Endothelial cell of umbilical vein (primary cell): ENCODE data around the gene MDFIC. TPM values are rescaled to one million over a fixed set of nuclear protein-coding genes. Genes with fewer than 3 reads are reported as not detected.

Source experiments
- BruUV-seq: library from RNA; stranded (reverse); fragments of 400-500 nt; replicated peaks from 2 replicates; lab custom pipeline; 2021; lab: Mats Ljungman, UMichigan
- CTCF ChIA-PET: fragments of 300-600, 350-600 bp; sonication (Branson Sonifier 250); formaldehyde crosslinking; loops from one replicate; lab custom pipeline; 2021; ENCODE audit warnings: antibody characterized with exemption, inconsistent platforms; lab: Charles Lee
- POLR2A ChIA-PET: fragments of 300-600, 350-600 bp; sonication (Branson Sonifier 250); formaldehyde crosslinking; loops from one replicate; lab custom pipeline; 2021; ENCODE audit warnings: antibody characterized with exemption, inconsistent platforms; lab: Charles Lee
- DNase-seq: peaks from one replicate; pipeline ENCODE4 v3.0.0-alpha.2; 2011; ENCODE audit warnings: low read depth, low spot score
- FAIRE-seq: peaks from 2 replicates; lab custom pipeline; 2011; peaks lifted over from hg19 to GRCh38; lab: Jason Lieb, UNC
- H2AFZ ChIP-seq: 2 replicates; pipeline ENCODE4 v1.6.0; 2012; ENCODE audit warnings: low read depth, low read length, control low read depth, inconsistent platforms
- H3K27ac ChIP-seq: 2 replicates; pipeline ENCODE4 v1.5.1; 2011; ENCODE audit warnings: low read depth, mild to moderate bottlenecking, control low read depth, low read length, moderate library complexity; ENCODE audit not compliant: insufficient read depth
- H3K27me3 ChIP-seq, 2 experiments: 2 replicates each; pipeline versions ENCODE4 v1.6.0 to v1.6.1; 2011; ENCODE audit warnings: low read length in 2 of 2, mixed read lengths in 1 of 2; ENCODE audit not compliant: control insufficient read depth in 2 of 2, insufficient read depth in 2 of 2
- H3K36me3 ChIP-seq, 2 experiments: 2 replicates in 1 of 2; 3 replicates in 1 of 2; pipeline ENCODE4 v1.5.1; 2011; ENCODE audit warnings: low read length in 2 of 2, mild to moderate bottlenecking in 1 of 2, moderate library complexity in 1 of 2; ENCODE audit not compliant: control insufficient read depth in 2 of 2, insufficient read depth in 2 of 2; ENCODE audit errors: extremely low read depth in 1 of 2
- H3K4me1 ChIP-seq: 3 replicates; pipeline ENCODE4 v1.5.1; 2011; ENCODE audit warnings: mild to moderate bottlenecking, low read length; ENCODE audit not compliant: control insufficient read depth, insufficient read depth; ENCODE audit errors: extremely low read depth
- H3K4me2 ChIP-seq: 2 replicates; pipeline ENCODE4 v1.6.1; 2011; ENCODE audit warnings: low read length, control low read depth, mixed read lengths; ENCODE audit not compliant: insufficient read depth
- H3K4me3 ChIP-seq, 3 experiments: fragments of 200-600 bp in 1 of 3; sonication (generic), shearing (Covaris generic) in 1 of 3; replicated peaks in 1 of 3; 2 replicates each; pipeline ENCODE4 v1.5.1; 2011 to 2016; ENCODE audit warnings: control low read depth in 3 of 3, low read length in 3 of 3, mild to moderate bottlenecking in 2 of 3, inconsistent platforms in 1 of 3, low read depth in 1 of 3, moderate library complexity in 1 of 3; ENCODE audit not compliant: insufficient read depth in 1 of 3
- H3K79me2 ChIP-seq: 2 replicates; pipeline ENCODE4 v1.6.0; 2012; ENCODE audit warnings: low read length, inconsistent platforms; ENCODE audit not compliant: control insufficient read depth, insufficient read depth
- H3K9ac ChIP-seq: replicated peaks from 2 replicates; pipeline ENCODE3; 2011; ENCODE audit warnings: low read length, control low read depth; ENCODE audit not compliant: insufficient read depth; ENCODE audit errors: extremely low read depth
- H3K9me1 ChIP-seq: replicated peaks from 3 replicates; pipeline ENCODE4 v1.6.0; 2011; ENCODE audit warnings: mild to moderate bottlenecking, low read length; ENCODE audit not compliant: control insufficient read depth, insufficient read depth; ENCODE audit errors: extremely low read depth
- H3K9me3 ChIP-seq: replicated peaks from 2 replicates; pipeline ENCODE4 v1.5.1; 2012; ENCODE audit warnings: low read length, inconsistent platforms; ENCODE audit not compliant: control insufficient read depth, insufficient read depth
- H4K20me1 ChIP-seq: replicated peaks from 2 replicates; pipeline ENCODE3; 2011; ENCODE audit warnings: mild to moderate bottlenecking, low read length; ENCODE audit not compliant: control insufficient read depth, insufficient read depth; ENCODE audit errors: extremely low read depth
- EZH2 ChIP-seq: IDR thresholded peaks from 2 replicates; pipeline ENCODE4 v1.6.1; 2012; ENCODE audit warnings: borderline replicate concordance, low read depth, mild to moderate bottlenecking, moderate library complexity, low read length, inconsistent platforms; ENCODE audit not compliant: severe bottlenecking
- FOS ChIP-seq: IDR thresholded peaks from 2 replicates; pipeline ENCODE4 v1.6.1; 2011; ENCODE audit warnings: mild to moderate bottlenecking, low read length, moderate library complexity, borderline replicate concordance; ENCODE audit not compliant: insufficient read depth
- GATA2 ChIP-seq: IDR thresholded peaks from 2 replicates; pipeline ENCODE4 v1.7.0; 2011; ENCODE audit warnings: low read depth, mild to moderate bottlenecking, moderate library complexity, mixed read lengths, low read length; ENCODE audit not compliant: insufficient read length, insufficient read depth
- JUN ChIP-seq: IDR thresholded peaks from 2 replicates; pipeline ENCODE4 v1.6.1; 2011; ENCODE audit warnings: borderline replicate concordance, low read depth; ENCODE audit not compliant: insufficient read length, insufficient read depth
- MYC ChIP-seq: IDR thresholded peaks from one replicate; pipeline ENCODE4 v1.6.1; 2011; ENCODE audit warnings: mild to moderate bottlenecking, low read depth, low read length
- POLR2A ChIP-seq: IDR thresholded peaks from 2 replicates; pipeline ENCODE4 v1.6.1; 2012; ENCODE audit warnings: low read depth, mild to moderate bottlenecking, control low read depth, low read length
- POLR2AphosphoS5 ChIP-seq: IDR thresholded peaks from 2 replicates; pipeline ENCODE4 v1.6.1; 2012; ENCODE audit warnings: low read depth, mild to moderate bottlenecking, control low read depth, low read length, moderate library complexity; ENCODE audit not compliant: insufficient read depth
- dilution Hi-C: fragments of 300-500 bp; cut with MboI; formaldehyde crosslinking; loops from one replicate; pipeline ENCODE4 v1.15.0; 2019; ENCODE audit warnings: low sequenced_read_pairs; ENCODE audit not compliant: extremely low pct_ligation_motif_present
- intact Hi-C: fragments of 100-400 bp; cut with micrococcal nuclease; formaldehyde crosslinking; loops from one replicate; pipeline ENCODE4 v1.10.0; 2022
- polyA plus RNA-seq, 4 experiments: library from polyadenylated mRNA; depleted of rRNA in 3 of 4; stranded (reverse) in 3 of 4; unstranded in 1 of 4; fragments of >200 nt; gene quantifications; 2 replicates each; pipeline versions ENCODE4 v1.2.1 to v1.2.3, GENCODE V29; 2011 to 2012; ENCODE audit warnings: missing spikeins in 1 of 4
- total RNA-seq: library from RNA; stranded (reverse); gene quantifications from 2 replicates; pipeline ENCODE4 v1.2.3, GENCODE V29; 2021
- TF ChIP-seq, protein P1 (sequence below), 2 donors: IDR thresholded peaks; 1 replicate in 1 of 2; 2 replicates in 1 of 2; pipeline ENCODE4 v1.5.1; 2011; ENCODE audit warnings: low read length in 2 of 2, mild to moderate bottlenecking in 2 of 2, moderate library complexity in 2 of 2, control low read depth in 1 of 2, inconsistent platforms in 1 of 2, low read depth in 1 of 2; ENCODE audit not compliant: insufficient read depth in 1 of 2; ENCODE audit errors: extremely low read depth in 1 of 2
- TF ChIP-seq, protein P2 (sequence below): IDR thresholded peaks from 2 replicates; pipeline ENCODE4 v1.6.1; 2011; ENCODE audit not compliant: insufficient read depth, insufficient read length

Gene MDFIC
- total and polyA plus RNA-seq, 2 donors (not counting 3 experiments of a cell fraction or from before 2014, with no cell fraction given): 6.5 to 14.2 TPM

DNA sequence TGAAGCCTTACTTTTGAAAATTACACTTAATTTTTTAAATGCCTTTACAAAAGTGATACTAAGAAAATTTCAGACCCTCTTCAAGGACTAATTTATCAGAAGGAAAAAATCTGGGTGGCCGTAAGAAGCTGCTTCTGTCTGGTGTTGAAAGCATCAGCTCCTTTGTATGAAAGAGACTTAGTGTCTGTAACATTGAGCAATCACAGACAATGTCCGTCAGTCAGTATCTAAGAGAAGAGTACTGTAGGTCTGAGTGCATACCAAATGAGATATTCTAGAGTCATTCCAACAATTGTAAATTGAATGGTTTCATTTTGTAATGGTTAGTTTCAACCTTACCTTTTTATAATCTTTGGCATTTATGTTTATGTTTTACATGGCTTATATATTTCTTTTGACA is 11.1 kb upstream of the MDFIC start:
- Histone ChIP-seq H3K27ac (no peak overlapping the region), H4K20me1 (no peaks in the 10 kb centered on the region), H3K9me1 (no peaks in the 10 kb centered on the region), H3K9ac (no peak overlapping the region), H3K27me3 (peaks cover 0 to 1% of the 10 kb centered on the region in 2 experiments), H3K36me3 (no peaks in the 10 kb centered on the region), H2AFZ (no peak overlapping the region), H3K4me3 (no peak overlapping the region), H3K4me2 (no peak overlapping the region), H3K9me3 (no peaks in the 10 kb centered on the region), H3K4me1 (no peaks in the 10 kb centered on the region), H3K79me2 (no peaks in the 10 kb centered on the region)
- intact Hi-C loops (no loop called here), dilution Hi-C loops (no loop called here)
- POLR2A ChIA-PET: no interaction called here
- TF ChIP-seq FOS (no peak), EZH2 (no peak), GATA2 (no peak), POLR2AphosphoS5 (no peak), JUN (no peak), MYC (no peak), POLR2A (no peak)
- TF ChIP-seq, protein P1, sequence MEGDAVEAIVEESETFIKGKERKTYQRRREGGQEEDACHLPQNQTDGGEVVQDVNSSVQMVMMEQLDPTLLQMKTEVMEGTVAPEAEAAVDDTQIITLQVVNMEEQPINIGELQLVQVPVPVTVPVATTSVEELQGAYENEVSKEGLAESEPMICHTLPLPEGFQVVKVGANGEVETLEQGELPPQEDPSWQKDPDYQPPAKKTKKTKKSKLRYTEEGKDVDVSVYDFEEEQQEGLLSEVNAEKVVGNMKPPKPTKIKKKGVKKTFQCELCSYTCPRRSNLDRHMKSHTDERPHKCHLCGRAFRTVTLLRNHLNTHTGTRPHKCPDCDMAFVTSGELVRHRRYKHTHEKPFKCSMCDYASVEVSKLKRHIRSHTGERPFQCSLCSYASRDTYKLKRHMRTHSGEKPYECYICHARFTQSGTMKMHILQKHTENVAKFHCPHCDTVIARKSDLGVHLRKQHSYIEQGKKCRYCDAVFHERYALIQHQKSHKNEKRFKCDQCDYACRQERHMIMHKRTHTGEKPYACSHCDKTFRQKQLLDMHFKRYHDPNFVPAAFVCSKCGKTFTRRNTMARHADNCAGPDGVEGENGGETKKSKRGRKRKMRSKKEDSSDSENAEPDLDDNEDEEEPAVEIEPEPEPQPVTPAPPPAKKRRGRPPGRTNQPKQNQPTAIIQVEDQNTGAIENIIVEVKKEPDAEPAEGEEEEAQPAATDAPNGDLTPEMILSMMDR (IDR thresholded peaks at IDR 0.05; ENCODE audit: extremely low read depth in 1 of 2, insufficient read depth in 1 of 2, low read depth in 1 of 2, low read length in 2 of 2): no peak
- TF ChIP-seq, protein P2, sequence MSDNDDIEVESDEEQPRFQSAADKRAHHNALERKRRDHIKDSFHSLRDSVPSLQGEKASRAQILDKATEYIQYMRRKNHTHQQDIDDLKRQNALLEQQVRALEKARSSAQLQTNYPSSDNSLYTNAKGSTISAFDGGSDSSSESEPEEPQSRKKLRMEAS: no peak
- no peak for DNase-seq
- no peak for FAIRE-seq
- CTCF ChIA-PET: no interaction called here
- BruUV-seq: no TSS peak
